ENCODE data around the gene TULP4. TPM values are rescaled to one million over a fixed set of nuclear protein-coding genes. Genes with fewer than 3 reads are reported as not detected.
A peak's percentile ranks its signal among the peaks of the same experiment; 100 is the strongest.

Gene TULP4
- total RNA-seq, 6 donors from 2014 or later: 78.7 to 150 (median 94.4) TPM

DNA sequence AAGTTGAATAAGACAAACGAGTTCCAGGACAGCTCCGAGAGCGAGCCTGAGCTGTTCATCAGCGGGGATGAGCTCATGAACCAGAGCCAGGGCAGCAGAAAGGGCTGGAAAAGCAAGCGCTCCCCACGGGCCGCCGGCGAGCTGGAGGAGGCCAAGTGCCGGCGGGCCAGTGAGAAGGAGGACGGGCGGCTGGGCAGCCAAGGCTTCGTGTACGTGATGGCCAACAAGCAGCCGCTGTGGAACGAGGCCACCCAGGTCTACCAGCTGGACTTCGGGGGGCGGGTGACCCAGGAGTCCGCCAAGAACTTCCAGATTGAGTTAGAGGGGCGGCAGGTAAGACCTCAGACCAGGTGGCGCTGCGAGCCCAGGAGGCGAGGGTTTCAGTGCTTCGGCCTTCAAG is 191.6 kb downstream of the TULP4 start:
- ATAC-seq (ENCODE audit: low FRiP score in 2 of 2) (no peak), DNase-seq (peak in 1 of 2 donors; percentile 77)
- TF ChIP-seq, protein P1, sequence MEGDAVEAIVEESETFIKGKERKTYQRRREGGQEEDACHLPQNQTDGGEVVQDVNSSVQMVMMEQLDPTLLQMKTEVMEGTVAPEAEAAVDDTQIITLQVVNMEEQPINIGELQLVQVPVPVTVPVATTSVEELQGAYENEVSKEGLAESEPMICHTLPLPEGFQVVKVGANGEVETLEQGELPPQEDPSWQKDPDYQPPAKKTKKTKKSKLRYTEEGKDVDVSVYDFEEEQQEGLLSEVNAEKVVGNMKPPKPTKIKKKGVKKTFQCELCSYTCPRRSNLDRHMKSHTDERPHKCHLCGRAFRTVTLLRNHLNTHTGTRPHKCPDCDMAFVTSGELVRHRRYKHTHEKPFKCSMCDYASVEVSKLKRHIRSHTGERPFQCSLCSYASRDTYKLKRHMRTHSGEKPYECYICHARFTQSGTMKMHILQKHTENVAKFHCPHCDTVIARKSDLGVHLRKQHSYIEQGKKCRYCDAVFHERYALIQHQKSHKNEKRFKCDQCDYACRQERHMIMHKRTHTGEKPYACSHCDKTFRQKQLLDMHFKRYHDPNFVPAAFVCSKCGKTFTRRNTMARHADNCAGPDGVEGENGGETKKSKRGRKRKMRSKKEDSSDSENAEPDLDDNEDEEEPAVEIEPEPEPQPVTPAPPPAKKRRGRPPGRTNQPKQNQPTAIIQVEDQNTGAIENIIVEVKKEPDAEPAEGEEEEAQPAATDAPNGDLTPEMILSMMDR (IDR thresholded peaks at IDR 0.05): no peak
- TF ChIP-seq EP300 (IDR thresholded peaks at IDR 0.05): no peak
- no peak for TF ChIP-seq POLR2A (IDR thresholded peaks at IDR 0.05)
- no peak for TF ChIP-seq POLR2AphosphoS5 (IDR thresholded peaks at IDR 0.05)
- Histone ChIP-seq H3K36me3 (peaks cover 0 to 38% (median 25%) of the 10 kb centered on the region in 4 donors), H3K4me1 (no peaks in the 10 kb centered on the region), H3K27ac (no peak overlapping the region), H3K4me3 (no peak overlapping the region), H3K9me3 (no peaks in the 10 kb centered on the region), H3K27me3 (no peaks in the 10 kb centered on the region)
- 95% methylated on average over 25 of the region's 25 CpGs for WGBS, 2 donors

DNA sequence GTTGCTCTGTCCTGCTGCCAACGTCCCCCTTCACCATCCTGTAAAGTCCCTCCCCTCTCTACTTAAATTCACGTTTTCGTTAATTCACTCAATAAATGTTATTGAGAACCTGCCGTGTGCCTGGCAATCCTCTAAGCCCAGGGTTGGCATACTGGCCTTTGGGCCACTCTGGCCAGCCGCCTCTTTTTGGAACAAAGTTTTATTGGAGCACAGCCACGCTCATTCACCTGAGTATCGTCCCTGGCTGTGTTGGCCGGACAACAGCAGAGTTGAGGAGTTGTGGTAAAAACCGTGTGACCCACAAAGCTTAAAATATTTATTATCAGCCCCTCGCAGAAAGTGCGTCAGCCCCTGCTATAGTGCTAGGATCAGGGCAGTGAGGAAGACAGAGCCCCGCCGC is 192.9 kb downstream of the TULP4 start:
- DNase-seq (no peak), ATAC-seq (ENCODE audit: low FRiP score in 2 of 2) (no peak)
- Histone ChIP-seq H3K27ac (no peak overlapping the region), H3K36me3 (peaks cover 0 to 35% (median 14%) of the 10 kb centered on the region in 4 donors), H3K4me3 (no peak overlapping the region), H3K4me1 (no peaks in the 10 kb centered on the region), H3K9me3 (no peaks in the 10 kb centered on the region), H3K27me3 (no peaks in the 10 kb centered on the region)
- WGBS, 2 donors: 90 to 93% methylated on average over 13 of the region's 13 CpGs
- TF ChIP-seq POLR2AphosphoS5 (IDR thresholded peaks at IDR 0.05) (no peak), POLR2A (IDR thresholded peaks at IDR 0.05) (no peak), EP300 (IDR thresholded peaks at IDR 0.05) (no peak)
- TF ChIP-seq, protein P1 (IDR thresholded peaks at IDR 0.05): no peak

DNA sequence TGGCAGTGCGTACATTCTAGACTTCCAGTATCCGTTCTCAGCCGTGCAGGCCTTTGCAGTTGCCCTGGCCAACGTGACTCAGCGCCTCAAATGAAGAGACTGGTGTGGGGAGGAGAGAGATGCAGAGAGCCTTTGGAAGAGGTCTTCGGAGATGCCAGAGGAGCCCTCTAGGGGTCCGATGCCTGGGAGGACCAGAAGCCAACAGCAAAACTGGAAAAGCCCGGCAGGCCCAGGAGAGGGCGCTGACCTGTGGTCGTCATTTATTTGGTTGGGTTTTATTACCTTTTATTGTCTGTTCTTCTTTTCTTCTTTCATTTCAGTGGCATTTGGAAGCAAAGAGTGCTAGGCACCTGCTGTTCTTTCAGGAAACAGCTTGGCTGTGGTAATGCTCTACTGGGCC is 194.3 kb downstream of the TULP4 start:
- Histone ChIP-seq H3K36me3 (peaks cover 0 to 28% (median 12%) of the 10 kb centered on the region in 4 donors), H3K27me3 (no peaks in the 10 kb centered on the region), H3K27ac (no peak overlapping the region), H3K9me3 (no peaks in the 10 kb centered on the region), H3K4me1 (no peaks in the 10 kb centered on the region), H3K4me3 (no peak overlapping the region)
- no peak for TF ChIP-seq POLR2A (IDR thresholded peaks at IDR 0.05)
- TF ChIP-seq POLR2AphosphoS5 (IDR thresholded peaks at IDR 0.05): no peak
- TF ChIP-seq EP300 (IDR thresholded peaks at IDR 0.05): no peak
- TF ChIP-seq, protein P1 (IDR thresholded peaks at IDR 0.05): no peak
- DNase-seq: no peak
- no peak for ATAC-seq (ENCODE audit: low FRiP score in 2 of 2)
- 82 to 86% methylated on average over 10 of the region's 10 CpGs for WGBS, 2 donors

- Histone ChIP-seq H3K36me3 (peaks cover 0 to 22% (median 7%) of the 10 kb centered on the region in 4 donors), H3K27ac (no peak overlapping the region), H3K4me1 (no peaks in the 10 kb centered on the region), H3K4me3 (no peak overlapping the region), H3K27me3 (no peaks in the 10 kb centered on the region), H3K9me3 (no peaks in the 10 kb centered on the region)
- ATAC-seq (ENCODE audit: low FRiP score in 2 of 2) (no peak), DNase-seq (no peak)
- 94 to 99% methylated on average over 7 of the region's 7 CpGs for WGBS, 2 donors
- TF ChIP-seq POLR2A (IDR thresholded peaks at IDR 0.05): no peak
- TF ChIP-seq, protein P1 (IDR thresholded peaks at IDR 0.05): no peak
- no peak for TF ChIP-seq POLR2AphosphoS5 (IDR thresholded peaks at IDR 0.05)
- no peak for TF ChIP-seq EP300 (IDR thresholded peaks at IDR 0.05)
These were observed 194.9 kb downstream of the TULP4 start for GRCh38 chr6:158507174-158507573.

- ATAC-seq (ENCODE audit: low FRiP score in 2 of 2) (no peak), DNase-seq (no peak)
- WGBS, 2 donors: 92 to 94% methylated on average over 5 of the region's 5 CpGs
- Histone ChIP-seq H3K36me3 (peaks cover 0 to 9% (median 0%) of the 10 kb centered on the region in 4 donors), H3K9me3 (no peaks in the 10 kb centered on the region), H3K27ac (no peak overlapping the region), H3K27me3 (no peaks in the 10 kb centered on the region), H3K4me1 (no peaks in the 10 kb centered on the region), H3K4me3 (no peak overlapping the region)
- TF ChIP-seq, protein P1 (IDR thresholded peaks at IDR 0.05): no peak
- TF ChIP-seq POLR2A (IDR thresholded peaks at IDR 0.05): no peak
- TF ChIP-seq EP300 (IDR thresholded peaks at IDR 0.05): no peak
- no peak for TF ChIP-seq POLR2AphosphoS5 (IDR thresholded peaks at IDR 0.05)
These were observed 196.2 kb downstream of the TULP4 start for GRCh38 chr6:158508450-158508849.

Measured in upper lobe of left lung (tissue), 6 donors.